SK-N-MC (cell line): ENCODE results near the gene CHID1.

ENCODE experiments used
- EZH2 ChIP-seq: fragments of 200-600 bp; sonication (generic); IDR thresholded peaks from one replicate; pipeline ENCODE4 v1.6.1; 2017; ENCODE audit warnings: antibody characterized with exemption
- POLR2AphosphoS5 ChIP-seq: IDR thresholded peaks from 2 replicates; pipeline ENCODE4 v1.6.1; 2012; ENCODE audit warnings: mild to moderate bottlenecking, low read depth, low read length, borderline replicate concordance

GRCh38 chr11:954392-955153 lies 44.0 kb upstream of the CHID1 start:
- no peak for TF ChIP-seq EZH2
- TF ChIP-seq POLR2AphosphoS5, result no peak
